ENCODE data around the gene HDAC4. TPM values are rescaled to one million over a fixed set of nuclear protein-coding genes. Genes with fewer than 3 reads are reported as not detected.

The HDAC4 gene
- polyA plus RNA-seq, 2 of the 4 experiments (the other 2 are of a cell fraction): 8.6 to 10.4 TPM

DNA sequence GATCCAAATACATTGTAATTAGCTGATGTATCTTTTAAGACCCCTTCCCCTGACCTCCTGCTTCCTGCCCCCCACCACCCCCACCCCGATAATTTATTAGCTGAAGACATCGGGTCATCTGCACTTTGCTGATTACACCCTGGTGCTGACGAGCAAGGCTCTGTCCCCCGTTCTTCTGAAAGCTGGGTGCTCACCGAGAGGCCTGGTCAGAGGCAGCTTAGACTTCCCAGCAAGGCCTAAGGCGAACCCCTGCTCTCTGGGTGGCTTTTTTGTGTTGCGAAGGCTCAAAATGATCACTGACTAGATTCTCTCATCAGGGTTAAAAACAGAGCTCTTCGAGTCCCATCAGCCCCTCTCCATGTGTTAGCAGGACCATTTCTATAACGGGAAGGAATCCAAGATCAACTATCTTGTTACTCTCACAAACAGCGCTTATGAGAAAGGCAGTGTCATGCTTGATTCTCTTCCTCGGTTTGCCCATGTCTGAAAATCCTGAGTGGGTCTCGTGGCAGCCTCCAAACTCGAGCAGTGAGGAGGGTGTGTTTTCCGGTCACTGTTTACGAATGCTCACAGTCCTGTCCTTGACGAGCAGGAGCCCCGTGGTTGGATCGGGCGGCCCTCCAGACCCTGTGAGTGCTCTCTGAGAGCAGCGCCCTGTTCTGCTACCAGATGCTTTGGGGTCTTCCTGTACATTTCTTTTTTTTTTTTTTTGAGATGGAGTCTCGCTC, 201.6 kb downstream of the HDAC4 start:
- 90% methylated on average over 20 of the region's 21 CpGs for WGBS (ENCODE audit: missing lambda C conversion rate)
- H3K9me3 ChIP-seq: no peaks in the 10 kb centered on the region
- H3K27ac ChIP-seq: no peak overlapping the region
- CTCF ChIA-PET: no interaction called here
- no peak for FAIRE-seq
- TF ChIP-seq TFCP2L1 (CRISPR knock-in tag; IDR thresholded peaks at IDR 0.05): no peak
- no peak for TF ChIP-seq HDAC2 (IDR thresholded peaks at IDR 0.05)
- no peak for TF ChIP-seq MAZ (IDR thresholded peaks at IDR 0.05; ENCODE audit: borderline replicate concordance, low read depth, low read length)
- TF ChIP-seq ELK1 (IDR thresholded peaks at IDR 0.05; ENCODE audit: low read depth, low read length): no peak
- TF ChIP-seq, protein P1, sequence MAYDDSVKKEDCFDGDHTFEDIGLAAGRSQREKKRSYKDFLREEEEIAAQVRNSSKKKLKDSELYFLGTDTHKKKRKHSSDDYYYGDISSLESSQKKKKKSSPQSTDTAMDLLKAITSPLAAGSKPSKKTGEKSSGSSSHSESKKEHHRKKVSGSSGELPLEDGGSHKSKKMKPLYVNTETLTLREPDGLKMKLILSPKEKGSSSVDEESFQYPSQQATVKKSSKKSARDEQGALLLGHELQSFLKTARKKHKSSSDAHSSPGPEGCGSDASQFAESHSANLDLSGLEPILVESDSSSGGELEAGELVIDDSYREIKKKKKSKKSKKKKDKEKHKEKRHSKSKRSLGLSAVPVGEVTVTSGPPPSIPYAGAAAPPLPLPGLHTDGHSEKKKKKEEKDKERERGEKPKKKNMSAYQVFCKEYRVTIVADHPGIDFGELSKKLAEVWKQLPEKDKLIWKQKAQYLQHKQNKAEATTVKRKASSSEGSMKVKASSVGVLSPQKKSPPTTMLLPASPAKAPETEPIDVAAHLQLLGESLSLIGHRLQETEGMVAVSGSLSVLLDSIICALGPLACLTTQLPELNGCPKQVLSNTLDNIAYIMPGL (CRISPR knock-in tag; IDR thresholded peaks at IDR 0.05; ENCODE audit: borderline replicate concordance): no peak
- TF ChIP-seq, protein P2, sequence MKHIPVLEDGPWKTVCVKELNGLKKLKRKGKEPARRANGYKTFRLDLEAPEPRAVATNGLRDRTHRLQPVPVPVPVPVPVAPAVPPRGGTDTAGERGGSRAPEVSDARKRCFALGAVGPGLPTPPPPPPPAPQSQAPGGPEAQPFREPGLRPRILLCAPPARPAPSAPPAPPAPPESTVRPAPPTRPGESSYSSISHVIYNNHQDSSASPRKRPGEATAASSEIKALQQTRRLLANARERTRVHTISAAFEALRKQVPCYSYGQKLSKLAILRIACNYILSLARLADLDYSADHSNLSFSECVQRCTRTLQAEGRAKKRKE (CRISPR knock-in tag; IDR thresholded peaks at IDR 0.05; ENCODE audit: low read depth): no peak
- TF ChIP-seq, protein P3, sequence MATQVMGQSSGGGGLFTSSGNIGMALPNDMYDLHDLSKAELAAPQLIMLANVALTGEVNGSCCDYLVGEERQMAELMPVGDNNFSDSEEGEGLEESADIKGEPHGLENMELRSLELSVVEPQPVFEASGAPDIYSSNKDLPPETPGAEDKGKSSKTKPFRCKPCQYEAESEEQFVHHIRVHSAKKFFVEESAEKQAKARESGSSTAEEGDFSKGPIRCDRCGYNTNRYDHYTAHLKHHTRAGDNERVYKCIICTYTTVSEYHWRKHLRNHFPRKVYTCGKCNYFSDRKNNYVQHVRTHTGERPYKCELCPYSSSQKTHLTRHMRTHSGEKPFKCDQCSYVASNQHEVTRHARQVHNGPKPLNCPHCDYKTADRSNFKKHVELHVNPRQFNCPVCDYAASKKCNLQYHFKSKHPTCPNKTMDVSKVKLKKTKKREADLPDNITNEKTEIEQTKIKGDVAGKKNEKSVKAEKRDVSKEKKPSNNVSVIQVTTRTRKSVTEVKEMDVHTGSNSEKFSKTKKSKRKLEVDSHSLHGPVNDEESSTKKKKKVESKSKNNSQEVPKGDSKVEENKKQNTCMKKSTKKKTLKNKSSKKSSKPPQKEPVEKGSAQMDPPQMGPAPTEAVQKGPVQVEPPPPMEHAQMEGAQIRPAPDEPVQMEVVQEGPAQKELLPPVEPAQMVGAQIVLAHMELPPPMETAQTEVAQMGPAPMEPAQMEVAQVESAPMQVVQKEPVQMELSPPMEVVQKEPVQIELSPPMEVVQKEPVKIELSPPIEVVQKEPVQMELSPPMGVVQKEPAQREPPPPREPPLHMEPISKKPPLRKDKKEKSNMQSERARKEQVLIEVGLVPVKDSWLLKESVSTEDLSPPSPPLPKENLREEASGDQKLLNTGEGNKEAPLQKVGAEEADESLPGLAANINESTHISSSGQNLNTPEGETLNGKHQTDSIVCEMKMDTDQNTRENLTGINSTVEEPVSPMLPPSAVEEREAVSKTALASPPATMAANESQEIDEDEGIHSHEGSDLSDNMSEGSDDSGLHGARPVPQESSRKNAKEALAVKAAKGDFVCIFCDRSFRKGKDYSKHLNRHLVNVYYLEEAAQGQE (IDR thresholded peaks at IDR 0.05): no peak
- TF ChIP-seq ZNF302 (CRISPR knock-in tag; IDR thresholded peaks at IDR 0.05): no peak
- TF ChIP-seq BCL3 (IDR thresholded peaks at IDR 0.05): no peak
- TF ChIP-seq FOXS1 (CRISPR knock-in tag; IDR thresholded peaks at IDR 0.05): no peak
- no peak for TF ChIP-seq POLR2AphosphoS2 (conservative IDR thresholded peaks at IDR 0.05; ENCODE audit: low read length)
- no peak for TF ChIP-seq PHF8 (IDR thresholded peaks at IDR 0.05; ENCODE audit: borderline replicate concordance, low read depth)
- DNase-seq (ENCODE audit: low read depth in 1 of 2, low spot score in 1 of 2): no peak
- POLR2A ChIA-PET: no interaction called here
- ATAC-seq: no peak
- no peak overlapping the region for H3K4me3 ChIP-seq
- no peak overlapping the region for H3K4me2 ChIP-seq
- H3K4me1 ChIP-seq: no peaks in the 10 kb centered on the region

- Histone ChIP-seq H3K27ac (no peak overlapping the region), H3K9me3 (no peaks in the 10 kb centered on the region), H3K4me2 (no peak overlapping the region), H3K4me1 (no peaks in the 10 kb centered on the region), H3K4me3 (no peak overlapping the region)
- POLR2A ChIA-PET: no interaction called here
- CTCF ChIA-PET: no interaction called here
- ATAC-seq (no peak), FAIRE-seq (no peak), DNase-seq (ENCODE audit: low read depth in 1 of 2, low spot score in 1 of 2) (no peak)
- 82% methylated on average over 6 of the region's 8 CpGs for WGBS (ENCODE audit: missing lambda C conversion rate)
- TF ChIP-seq ELK1 (IDR thresholded peaks at IDR 0.05; ENCODE audit: low read depth, low read length) (no peak), MAFK (IDR thresholded peaks at IDR 0.05; ENCODE audit: partially characterized antibody) (no peak), HOXB13 (CRISPR knock-in tag; IDR thresholded peaks at IDR 0.05; ENCODE audit: low read depth) (no peak), EHMT2 (IDR thresholded peaks at IDR 0.05; ENCODE audit: low read depth) (no peak), BCL3 (IDR thresholded peaks at IDR 0.05) (no peak), BHLHE40 (IDR thresholded peaks at IDR 0.05; ENCODE audit: low read depth, low read length) (no peak), CHD2 (IDR thresholded peaks at IDR 0.05; ENCODE audit: low read length, partially characterized antibody) (no peak)
- TF ChIP-seq, protein P4, sequence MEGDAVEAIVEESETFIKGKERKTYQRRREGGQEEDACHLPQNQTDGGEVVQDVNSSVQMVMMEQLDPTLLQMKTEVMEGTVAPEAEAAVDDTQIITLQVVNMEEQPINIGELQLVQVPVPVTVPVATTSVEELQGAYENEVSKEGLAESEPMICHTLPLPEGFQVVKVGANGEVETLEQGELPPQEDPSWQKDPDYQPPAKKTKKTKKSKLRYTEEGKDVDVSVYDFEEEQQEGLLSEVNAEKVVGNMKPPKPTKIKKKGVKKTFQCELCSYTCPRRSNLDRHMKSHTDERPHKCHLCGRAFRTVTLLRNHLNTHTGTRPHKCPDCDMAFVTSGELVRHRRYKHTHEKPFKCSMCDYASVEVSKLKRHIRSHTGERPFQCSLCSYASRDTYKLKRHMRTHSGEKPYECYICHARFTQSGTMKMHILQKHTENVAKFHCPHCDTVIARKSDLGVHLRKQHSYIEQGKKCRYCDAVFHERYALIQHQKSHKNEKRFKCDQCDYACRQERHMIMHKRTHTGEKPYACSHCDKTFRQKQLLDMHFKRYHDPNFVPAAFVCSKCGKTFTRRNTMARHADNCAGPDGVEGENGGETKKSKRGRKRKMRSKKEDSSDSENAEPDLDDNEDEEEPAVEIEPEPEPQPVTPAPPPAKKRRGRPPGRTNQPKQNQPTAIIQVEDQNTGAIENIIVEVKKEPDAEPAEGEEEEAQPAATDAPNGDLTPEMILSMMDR (IDR thresholded peaks at IDR 0.05): no peak
- TF ChIP-seq, protein P1 (CRISPR knock-in tag; IDR thresholded peaks at IDR 0.05; ENCODE audit: borderline replicate concordance): no peak
These were observed 202.6 kb downstream of the HDAC4 start for GRCh38 chr2:239198221-239198620.

Data from A549 (cell line).